NK-92 (cell line): Measurements from ENCODE around the gene VIPR1.
"Not testable (repeated sequence)": the region's sequence is repeated elsewhere in the genome, so short reads cannot be mapped to it uniquely, and the experiment has no call there.

Experiments
- DNase-seq: peaks from one replicate; lab custom pipeline; 2025; ENCODE audit not compliant: unreplicated experiment; lab: John Stamatoyannopoulos, UW

The VIPR1 gene

DNA sequence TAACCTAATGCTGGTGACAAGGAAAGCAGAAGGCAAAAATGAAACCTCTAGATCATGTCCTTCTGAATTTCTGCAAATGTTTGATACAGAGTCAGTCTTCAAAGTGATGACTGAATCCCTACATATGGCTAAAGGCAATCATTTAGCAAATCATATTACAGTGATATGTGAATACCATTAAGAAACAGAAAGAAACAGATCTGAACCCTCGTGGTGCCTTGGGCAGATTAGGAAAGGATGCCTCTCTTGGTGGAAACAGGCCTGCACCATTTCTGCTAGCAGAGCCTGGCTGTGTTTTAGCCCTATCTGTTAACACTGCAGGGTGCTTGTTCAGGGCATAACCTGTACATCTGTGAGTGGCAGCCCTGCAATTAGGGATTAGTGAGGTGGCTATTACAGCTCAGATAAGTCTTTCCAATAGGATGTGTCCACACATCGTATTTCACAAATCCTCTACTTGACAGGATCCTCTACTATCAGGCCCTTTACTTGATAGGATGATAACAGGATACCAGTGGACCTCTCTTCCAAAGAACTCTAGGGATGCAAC, 67.2 kb downstream of the VIPR1 start:
- no peak for DNase-seq

DNA sequence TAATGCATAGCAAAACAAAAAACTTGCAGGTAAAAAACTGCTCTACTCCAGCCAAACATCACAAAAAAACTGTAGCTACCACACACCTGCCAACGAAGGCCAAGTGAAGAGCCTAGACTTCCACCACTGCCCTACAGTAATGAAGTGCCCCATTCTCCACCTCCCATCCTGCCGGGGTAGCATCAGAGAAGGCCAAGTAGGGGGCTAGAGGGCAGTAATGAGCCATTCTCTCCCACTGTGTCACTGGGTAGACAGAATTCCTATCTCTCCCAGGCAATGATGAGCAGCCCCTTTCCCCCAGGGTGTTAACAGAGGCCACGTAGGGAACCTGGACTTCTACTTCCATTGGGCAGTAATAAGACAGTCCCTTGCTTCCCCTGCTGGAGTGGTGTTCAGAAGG, 69.8 kb downstream of the VIPR1 start:
- no peak for DNase-seq

GRCh38 chr3:42575137-42575741, 72.8 kb downstream of the VIPR1 start:
- DNase-seq = no peak

DNA sequence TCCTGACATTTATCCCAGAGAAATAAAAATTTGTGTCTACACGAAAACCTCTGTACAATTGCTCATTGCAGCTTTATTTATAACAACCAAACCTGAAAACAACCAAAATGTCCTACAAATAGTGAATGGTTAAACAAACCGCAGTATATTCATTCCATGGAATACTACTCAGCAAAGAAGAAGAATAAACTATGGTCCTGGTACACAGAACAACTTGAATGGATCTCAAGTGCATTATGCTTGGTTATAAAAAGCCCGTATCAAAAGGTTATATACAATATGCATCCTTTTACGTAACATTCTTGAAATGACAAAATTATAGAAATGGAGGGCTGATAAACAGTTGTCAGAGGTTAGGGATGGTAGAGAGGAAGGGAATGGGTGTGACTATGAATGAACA, 75.6 kb downstream of the VIPR1 start:
- DNase-seq = no peak

GRCh38 chr3:42579346-42579745, 76.9 kb downstream of the VIPR1 start:
- DNase-seq = not testable (repeated sequence)

DNA sequence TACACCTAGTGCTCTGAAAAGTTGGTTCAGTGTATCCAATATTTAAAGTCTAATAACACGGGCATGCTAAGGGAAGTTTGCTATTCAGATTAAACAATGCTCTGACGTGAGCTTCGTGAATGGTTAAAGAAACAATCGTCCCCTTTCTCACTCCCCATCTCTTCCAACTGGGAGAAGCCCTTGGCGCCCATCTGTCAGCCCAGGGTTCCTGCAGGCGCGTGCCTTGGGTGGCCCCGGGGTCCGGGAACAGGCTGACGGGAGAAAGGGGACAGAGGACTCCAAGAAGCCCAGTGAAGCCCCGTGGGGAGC, 78.9 kb downstream of the VIPR1 start:
- no peak for DNase-seq

DNA sequence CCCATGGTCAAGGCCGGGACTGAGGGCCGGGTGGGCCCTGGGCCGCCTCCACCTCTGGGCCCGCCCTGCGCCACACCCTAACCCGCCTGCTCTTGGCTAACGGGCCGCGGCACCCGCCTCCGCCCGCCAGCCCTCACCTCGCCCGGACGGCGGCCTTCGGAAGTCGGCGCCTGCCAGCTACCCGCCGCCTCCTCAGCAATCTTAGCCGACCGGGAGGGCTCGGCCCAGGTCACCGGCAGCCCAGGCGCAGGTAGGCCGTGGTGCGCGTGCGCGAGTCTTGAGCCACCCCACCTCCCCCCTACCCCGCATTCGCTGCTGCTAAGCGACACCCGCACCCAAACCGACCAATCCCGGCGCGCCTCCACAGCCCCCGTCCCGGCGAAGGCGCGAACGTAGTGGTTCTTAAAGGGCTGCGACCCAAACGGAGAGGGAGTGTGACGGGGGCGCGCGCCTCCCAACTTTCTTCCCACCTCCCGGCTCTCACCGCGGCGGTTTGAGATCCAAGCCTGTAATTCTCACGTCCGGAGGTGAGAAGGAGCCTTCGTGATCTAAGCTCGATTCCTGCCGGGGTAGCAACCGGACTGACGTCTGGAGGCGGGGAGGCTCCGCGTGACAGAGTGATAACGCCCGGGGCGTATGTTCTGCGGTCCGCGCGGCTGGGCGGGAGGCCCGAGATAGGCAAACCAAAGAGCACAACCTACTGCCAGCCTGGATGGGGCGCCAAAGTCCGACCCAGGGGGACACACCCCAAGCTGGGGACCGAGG, 79.4 kb downstream of the VIPR1 start, which contains the start of gene SEC22C:
SEC22C (minus strand) TSS at position 259 of the 765 bp plus-strand sequence. CDS start 12,921 bp downstream, outside the sequence.
- peak; percentile 64 for DNase-seq

GRCh38 chr3:42582474-42583070, 80.1 kb downstream of the VIPR1 start:
- DNase-seq = no peak
